HepG2 (cell line): ENCODE data around the gene MEGF10. TPM values are rescaled to one million over a fixed set of nuclear protein-coding genes. Genes with fewer than 3 reads are reported as not detected.

Experiments used
- ATAC-seq: fragments of 200-7000 bp; cut with Tn5 transposase; 3 replicates; pipeline ENCODE4 v1.9.1; 2020; ENCODE audit warnings: mild to moderate bottlenecking, moderate library complexity
- BruUV-seq: library from RNA; stranded (reverse); fragments of 400-500 nt; replicated peaks from 2 replicates; lab custom pipeline; 2021; lab: Mats Ljungman, UMichigan
- CTCF ChIA-PET: fragments of 300-600 bp; formaldehyde crosslinking; extraction: SDS; loops from one replicate; lab custom pipeline; 2021; ENCODE audit warnings: low total read pairs, inconsistent platforms, low intra/inter-chr PET ratio; lab: Yijun Ruan, JAX
- POLR2A ChIA-PET: fragments of 350-600 bp; sonication (Branson Sonifier 250); formaldehyde crosslinking; loops from one replicate; lab custom pipeline; 2020; ENCODE audit warnings: antibody characterized with exemption, inconsistent platforms; lab: Yijun Ruan, JAX
- DNase-seq: peaks from one replicate; pipeline ENCODE4 v3.0.0-alpha.2; 2015; ENCODE audit warnings: low spot score
- FAIRE-seq: peaks from 3 replicates; lab custom pipeline; 2011; peaks lifted over from hg19 to GRCh38; lab: Jason Lieb, UNC
- H2AFZ ChIP-seq: one replicate; pipeline ENCODE4 v1.6.1; 2011; ENCODE audit warnings: low read length, inconsistent platforms
- H3K27ac ChIP-seq: fragments of 300-600 bp; 3 replicates; pipeline ENCODE4 v1.8.0; 2011; ENCODE audit warnings: mixed run types, mild to moderate bottlenecking, mixed read lengths, low read length, inconsistent platforms; ENCODE audit not compliant: insufficient read depth; ENCODE audit errors: extremely low read length
- H3K27me3 ChIP-seq, 2 experiments: fragments of 200-600 bp in 1 of 2; 2 replicates in 1 of 2; 3 replicates in 1 of 2; pipeline versions ENCODE4 v1.6.0 to v1.8.0; 2011; ENCODE audit warnings: low read length in 2 of 2, mild to moderate bottlenecking in 2 of 2, moderate library complexity in 2 of 2, inconsistent platforms in 1 of 2; ENCODE audit not compliant: insufficient read depth in 2 of 2, control insufficient read depth in 1 of 2
- H3K36me3 ChIP-seq, 2 experiments: fragments of 200-600 bp in 1 of 2; replicated peaks in 1 of 2; 2 replicates in 1 of 2; 3 replicates in 1 of 2; pipeline versions ENCODE4 v1.5.1 to v1.8.0; 2011; ENCODE audit warnings: low read length in 2 of 2, inconsistent platforms in 1 of 2; ENCODE audit not compliant: insufficient read depth in 2 of 2, control insufficient read depth in 1 of 2
- H3K4me1 ChIP-seq: 2 replicates; pipeline ENCODE4 v1.5.1; 2012; ENCODE audit warnings: low read length, inconsistent platforms; ENCODE audit not compliant: insufficient read depth
- H3K4me2 ChIP-seq: 2 replicates; pipeline ENCODE4 v1.6.0; 2011; ENCODE audit warnings: low read depth, low read length, inconsistent platforms
- H3K4me3 ChIP-seq, 3 experiments: fragments of 200-600 bp in 1 of 3; sonication (generic), shearing (Covaris generic) in 1 of 3; replicated peaks in 1 of 3; 2 replicates each; pipeline ENCODE4 v1.5.1; 2011 to 2016; ENCODE audit warnings: low read length in 3 of 3, inconsistent platforms in 2 of 3, low read depth in 2 of 3, mild to moderate bottlenecking in 2 of 3, control low read depth in 1 of 3, mixed read lengths in 1 of 3; ENCODE audit not compliant: insufficient read depth in 1 of 3
- H3K79me2 ChIP-seq: one replicate; pipeline ENCODE4 v1.6.1; 2011; ENCODE audit warnings: low read length, inconsistent platforms; ENCODE audit not compliant: insufficient read depth
- H3K9ac ChIP-seq: 2 replicates; pipeline ENCODE4 v1.6.0; 2011; ENCODE audit warnings: mild to moderate bottlenecking, low read depth, low read length, inconsistent platforms; ENCODE audit not compliant: insufficient read depth
- H3K9me3 ChIP-seq: 2 replicates; pipeline ENCODE4 v1.5.1; 2012; ENCODE audit warnings: mild to moderate bottlenecking, low read length
- H4K20me1 ChIP-seq: 2 replicates; pipeline ENCODE4 v1.6.0; 2011; ENCODE audit warnings: inconsistent platforms, mild to moderate bottlenecking, low read length, moderate library complexity; ENCODE audit not compliant: insufficient read depth
- AKAP8 ChIP-seq: sonication (generic); formaldehyde crosslinking; IDR thresholded peaks from 2 replicates; pipeline ENCODE4 v1.5.1; 2020; ENCODE audit warnings: mild to moderate bottlenecking, missing genetic modification reagents
- E2F5 ChIP-seq: sonication (generic); formaldehyde crosslinking; conservative IDR thresholded peaks from 2 replicates; pipeline ENCODE4 v1.4.0; 2020; ENCODE audit warnings: missing genetic modification reagents
- JDP2 ChIP-seq: sonication (generic); formaldehyde crosslinking; IDR thresholded peaks from 2 replicates; pipeline ENCODE4 v1.8.1; 2022; ENCODE audit warnings: missing genetic modification reagents, borderline replicate concordance
- MBD4 ChIP-seq: IDR thresholded peaks from 2 replicates; pipeline ENCODE4 v1.6.1; 2012; ENCODE audit warnings: low read length, inconsistent platforms, borderline replicate concordance
- NFE2L1 ChIP-seq: sonication (generic); formaldehyde crosslinking; IDR thresholded peaks from 2 replicates; pipeline ENCODE4 v1.4.0; 2020; ENCODE audit warnings: missing genetic modification reagents, mild to moderate bottlenecking, borderline replicate concordance
- PHF21A ChIP-seq: sonication (generic); formaldehyde crosslinking; IDR thresholded peaks from 2 replicates; pipeline ENCODE4 v1.5.0; 2020; ENCODE audit warnings: mild to moderate bottlenecking, missing genetic modification reagents
- SOX13 ChIP-seq, 3 experiments: fragments of 450-650 bp in 1 of 3; sonication (generic) in 1 of 3; formaldehyde crosslinking in 1 of 3; IDR thresholded peaks in 2 of 3; conservative IDR thresholded peaks in 1 of 3; 2 replicates each; pipeline versions ENCODE4 v1.5.0 to v1.6.1; 2016 to 2020; ENCODE audit warnings: antibody characterized with exemption in 1 of 3, mild to moderate bottlenecking in 1 of 3, missing compliant biosample characterization in 1 of 3, missing genetic modification reagents in 1 of 3, moderate library complexity in 1 of 3
- TRIM22 ChIP-seq: fragments of 450-650 bp; IDR thresholded peaks from 2 replicates; pipeline ENCODE4 v1.6.1; 2017
- TRIM24 ChIP-seq: sonication (generic); formaldehyde crosslinking; IDR thresholded peaks from 2 replicates; pipeline ENCODE4 v1.8.0; 2022; ENCODE audit warnings: mild to moderate bottlenecking, missing genetic modification reagents
- UBTF ChIP-seq: sonication (generic); formaldehyde crosslinking; IDR thresholded peaks from 2 replicates; pipeline ENCODE4 v1.4.0; 2020; ENCODE audit warnings: mild to moderate bottlenecking, missing genetic modification reagents
- ZKSCAN8 ChIP-seq: IDR thresholded peaks from 2 replicates; pipeline ENCODE4 v1.6.1; 2016; ENCODE audit warnings: borderline replicate concordance, missing genetic modification reagents, missing compliant biosample characterization
- ZNF550 ChIP-seq: sonication (generic); formaldehyde crosslinking; IDR thresholded peaks from 2 replicates; pipeline ENCODE4 v1.4.0; 2020; ENCODE audit warnings: mild to moderate bottlenecking, missing genetic modification reagents, borderline replicate concordance
- ZNF576 ChIP-seq: sonication (generic); formaldehyde crosslinking; IDR thresholded peaks from 2 replicates; pipeline ENCODE4 v1.4.0; 2020; ENCODE audit warnings: mild to moderate bottlenecking, missing genetic modification reagents
- ZNF7 ChIP-seq: IDR thresholded peaks from 2 replicates; pipeline ENCODE4 v1.6.1; 2016; ENCODE audit warnings: missing biosample characterization, missing genetic modification reagents
- ZNF703 ChIP-seq: sonication (generic); formaldehyde crosslinking; IDR thresholded peaks from 2 replicates; pipeline ENCODE4 v1.5.1; 2020; ENCODE audit warnings: missing genetic modification reagents, mild to moderate bottlenecking, moderate library complexity, borderline replicate concordance
- ZNF713 ChIP-seq: sonication (generic); formaldehyde crosslinking; IDR thresholded peaks from 2 replicates; pipeline ENCODE4 v1.4.0; 2020; ENCODE audit warnings: mild to moderate bottlenecking, missing genetic modification reagents
- ZSCAN29 ChIP-seq: sonication (generic); formaldehyde crosslinking; conservative IDR thresholded peaks from 2 replicates; pipeline ENCODE4 v1.4.0; 2020; ENCODE audit warnings: mild to moderate bottlenecking, missing genetic modification reagents
- WGBS: methylation state at CpG from one replicate; pipeline ENCODE4 v1.1.6; 2017; ENCODE audit warnings: low lambda C conversion rate; 5-methylcytosine and 5-hydroxymethylcytosine counted together
- in situ Hi-C: cut with HindIII; loops from 2 replicates; pipeline ENCODE4 v1.10.0; 2017; ENCODE audit warnings: low pct_unique_long_range_greater_than_20kb; ENCODE audit not compliant: extremely low pct_ligation_motif_present
- intact Hi-C: fragments of 100-400 bp; cut with micrococcal nuclease; formaldehyde crosslinking; loops from one replicate; pipeline ENCODE4 v1.10.0; 2022; ENCODE audit not compliant: unreplicated experiment
- polyA plus RNA-seq, 8 experiments: library from polyadenylated mRNA; depleted of rRNA in 3 of 8; stranded (reverse) in 7 of 8; unstranded in 1 of 8; fragments of >200 nt; fragmentation: Illumina TruSeq in 4 of 8; extraction: Trizol in 4 of 8; gene quantifications; 2 replicates each; pipeline versions ENCODE4 v1.2.1 to v1.2.3, GENCODE V29; 2011 to 2016; ENCODE audit warnings: low read depth in 4 of 8, missing spikeins in 1 of 8, mixed read lengths in 1 of 8; ENCODE audit not compliant: insufficient read depth in 1 of 8
- total RNA-seq, 5 experiments: library from RNA; depleted of rRNA; stranded (reverse); fragments of >200 nt; fragmentation: Illumina TruSeq; extraction: Trizol; gene quantifications; 2 replicates each; pipeline ENCODE4 v1.2.3, GENCODE V29; 2016; ENCODE audit warnings: low read depth in 1 of 5

The MEGF10 gene
- total and polyA plus RNA-seq, 2 of the 13 experiments (the other 11 are each of a cell fraction or from before 2014, with no cell fraction given): not detected

GRCh38 chr5:127353796-127354195 is 63.2 kb downstream of the MEGF10 start:
- DNase-seq (no peak), FAIRE-seq (no peak), ATAC-seq (peak; percentile 56; the same call in 2 of the 3 replicates)
- POLR2A ChIA-PET: no interaction called here
- no peak overlapping the region for H3K4me2 ChIP-seq
- H3K4me3 ChIP-seq: no peak overlapping the region
- no peaks in the 10 kb centered on the region for H3K27me3 ChIP-seq
- intact Hi-C loops: no loop called here
- no peaks in the 10 kb centered on the region for H4K20me1 ChIP-seq
- CTCF ChIA-PET: no interaction called here
- H3K9ac ChIP-seq: no peak overlapping the region
- no peak overlapping the region for H2AFZ ChIP-seq
- H3K9me3 ChIP-seq: no peaks in the 10 kb centered on the region
- H3K27ac ChIP-seq: no peak overlapping the region
- H3K79me2 ChIP-seq: no peaks in the 10 kb centered on the region
- in situ Hi-C loops: no loop called here
- BruUV-seq: no TSS peak
- 4% methylated on average over 4 of the region's 4 CpGs for WGBS
- H3K4me1 ChIP-seq: no peaks in the 10 kb centered on the region
- no peaks in the 10 kb centered on the region for H3K36me3 ChIP-seq
- TF ChIP-seq MBD4 (no peak), ZSCAN29 (CRISPR knock-in tag) (no peak), ZNF550 (CRISPR knock-in tag) (no peak), TRIM22 (no peak), JDP2 (CRISPR knock-in tag) (no peak), AKAP8 (CRISPR knock-in tag) (no peak), ZNF576 (CRISPR knock-in tag) (no peak), SOX13 (IDR thresholded peaks at IDR 0.05) (no peak), SOX13 (CRISPR knock-in tag; conservative IDR thresholded peaks at IDR 0.05 in 1 of 2, IDR thresholded peaks at IDR 0.05 in 1 of 2) (no peak), ZNF7 (no peak), ZNF713 (CRISPR knock-in tag) (no peak), TRIM24 (CRISPR knock-in tag) (no peak), ZNF703 (CRISPR knock-in tag) (no peak), NFE2L1 (CRISPR knock-in tag) (no peak), ZKSCAN8 (no peak), E2F5 (CRISPR knock-in tag) (no peak), UBTF (no peak), PHF21A (no peak)
